ENCODE data around the gene ARFGEF3.

ARFGEF3 gene

DNA sequence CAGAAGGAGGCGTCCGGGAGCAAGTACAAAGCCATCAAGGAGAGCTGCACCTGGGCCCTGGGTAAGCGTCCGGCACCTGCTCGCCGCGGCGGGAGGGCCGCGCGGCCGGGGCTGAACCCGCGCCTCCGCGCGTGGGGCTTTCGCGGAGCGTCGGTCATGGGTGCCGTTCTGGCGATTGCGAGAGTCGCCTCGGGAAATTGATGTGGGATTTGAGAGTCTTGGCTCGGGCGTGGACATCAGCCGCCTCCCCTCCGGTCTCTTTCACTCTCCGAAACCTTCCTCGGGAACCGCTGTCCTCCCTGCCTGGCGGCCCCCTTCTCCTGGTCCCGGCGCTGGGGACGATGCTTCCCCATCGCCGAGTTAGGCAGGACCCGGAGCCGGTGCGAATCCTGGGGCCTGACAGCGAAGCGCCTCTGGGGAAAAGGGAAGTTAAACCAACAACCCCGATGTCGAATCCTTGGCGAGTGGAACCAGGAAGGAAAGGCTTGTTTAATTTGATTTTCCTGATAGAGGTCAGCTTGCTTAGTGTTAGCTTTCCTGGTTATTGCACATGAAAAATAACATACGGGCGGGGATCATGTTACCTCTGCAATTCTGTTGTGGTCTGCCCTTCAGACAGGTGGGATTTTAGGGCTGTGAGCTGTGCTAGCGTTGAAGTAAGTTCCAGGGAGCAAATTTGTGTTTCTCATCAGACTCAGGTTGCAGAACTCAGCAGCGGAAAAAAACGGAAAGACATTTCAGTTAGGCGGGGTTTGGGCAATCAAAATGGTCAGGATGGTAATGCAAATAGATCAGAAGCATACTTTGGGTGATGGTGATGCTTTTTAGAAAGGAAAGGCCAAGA lies 594 bp downstream of the ARFGEF3 start:
- under 1% methylated on average over 41 of the region's 53 CpGs for WGBS (ENCODE audit: insufficient coverage)
- peak overlapping the region; percentile 17 to 82 (median 59) for H3K4me3 ChIP-seq (ENCODE audit: control insufficient read depth in 1 of 7, extremely low read depth in 1 of 7, insufficient read depth in 4 of 7, low read depth in 2 of 7, low read length in 6 of 7)
- H3K27ac ChIP-seq (ENCODE audit: insufficient read depth in 1 of 2, low read depth in 1 of 2, low read length in 2 of 2, poor library complexity in 1 of 2, severe bottlenecking in 2 of 2), result no peak overlapping the region
- peaks cover 0 to 5% (median 0%) of the 10 kb centered on the region in 5 experiments for H3K9me3 ChIP-seq (ENCODE audit: control extremely low read depth in 1 of 5, control insufficient read depth in 4 of 5, insufficient read depth in 2 of 5, low read depth in 1 of 5, low read length in 4 of 5)
- peak; percentile 15 to 50 (median 36) for DNase-seq
- POLR2A ChIA-PET, result no interaction called here
- peaks cover 17 to 57% (median 28%) of the 10 kb centered on the region in 5 experiments for H3K27me3 ChIP-seq (replicated peaks in 2 of 5; ENCODE audit: control insufficient read depth in 4 of 5, insufficient read depth in 5 of 5, low read length in 4 of 5)
- H3K36me3 ChIP-seq (ENCODE audit: control insufficient read depth in 4 of 4, insufficient read depth in 4 of 4, low read length in 3 of 4), result no peaks in the 10 kb centered on the region
- CTCF ChIA-PET, result interaction anchor here (1.7 kb wide), 1 partner anchor 20 kb away, joined by 4 read pairs; no protein-coding TSS in a partner anchor
- peaks cover 0 to 20% (median 16%) of the 10 kb centered on the region in 4 experiments for H3K4me1 ChIP-seq (ENCODE audit: control extremely low read depth in 1 of 4, control insufficient read depth in 4 of 4, insufficient read depth in 4 of 4, low read length in 3 of 4)

DNA sequence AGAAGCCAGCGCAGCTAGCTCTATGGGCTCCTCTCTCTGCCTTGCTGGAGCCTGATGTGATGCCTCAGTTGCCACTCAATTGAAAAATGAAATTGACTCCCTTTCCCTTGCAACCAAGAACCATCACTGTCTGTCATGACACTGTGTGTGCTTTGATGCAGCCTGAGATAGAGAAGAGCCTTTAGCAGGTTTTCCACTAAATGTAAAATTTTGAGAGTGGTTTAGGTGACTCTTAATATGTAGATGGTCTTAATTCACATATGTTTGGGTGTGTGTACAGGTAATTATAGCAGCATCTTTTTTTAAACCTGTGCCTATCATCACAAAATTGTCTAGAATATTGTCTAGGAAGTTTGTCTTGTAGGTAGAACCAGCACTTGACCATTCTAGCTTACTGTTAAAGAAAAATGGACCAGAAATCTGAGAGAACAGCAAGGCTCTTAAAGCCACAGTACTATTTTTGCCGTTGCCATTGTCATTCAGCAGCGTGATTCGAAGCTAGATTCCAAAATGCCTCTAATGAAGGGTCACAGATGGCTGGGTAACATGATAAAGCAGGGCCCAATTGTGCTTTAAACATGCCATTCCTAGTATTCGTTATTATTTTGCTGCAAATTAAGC lies 1.3 kb downstream of the ARFGEF3 start:
- ChIA-PET CTCF (interaction anchor here (1.7 kb wide), 1 partner anchor 21 kb away, joined by 4 read pairs; no protein-coding TSS in a partner anchor), POLR2A (no interaction called here)
- 78% methylated on average over 3 of the region's 5 CpGs for WGBS (ENCODE audit: insufficient coverage)
- H3K27me3 ChIP-seq (replicated peaks in 2 of 5; ENCODE audit: control insufficient read depth in 4 of 5, insufficient read depth in 5 of 5, low read length in 4 of 5), result peaks cover 16 to 55% (median 28%) of the 10 kb centered on the region in 5 experiments
- peaks cover 0 to 20% (median 16%) of the 10 kb centered on the region in 4 experiments for H3K4me1 ChIP-seq (ENCODE audit: control extremely low read depth in 1 of 4, control insufficient read depth in 4 of 4, insufficient read depth in 4 of 4, low read length in 3 of 4)
- no peak overlapping the region for H3K27ac ChIP-seq (ENCODE audit: insufficient read depth in 1 of 2, low read depth in 1 of 2, low read length in 2 of 2, poor library complexity in 1 of 2, severe bottlenecking in 2 of 2)
- H3K36me3 ChIP-seq (ENCODE audit: control insufficient read depth in 4 of 4, insufficient read depth in 4 of 4, low read length in 3 of 4), result no peaks in the 10 kb centered on the region
- H3K4me3 ChIP-seq (ENCODE audit: control insufficient read depth in 1 of 7, extremely low read depth in 1 of 7, insufficient read depth in 4 of 7, low read depth in 2 of 7, low read length in 6 of 7), result peak overlapping the region in 1 of 7 experiments; percentile 82
- H3K9me3 ChIP-seq (ENCODE audit: control extremely low read depth in 1 of 5, control insufficient read depth in 4 of 5, insufficient read depth in 2 of 5, low read depth in 1 of 5, low read length in 4 of 5), result peaks cover 0 to 5% (median 0%) of the 10 kb centered on the region in 5 experiments
- DNase-seq, result no peak

DNA sequence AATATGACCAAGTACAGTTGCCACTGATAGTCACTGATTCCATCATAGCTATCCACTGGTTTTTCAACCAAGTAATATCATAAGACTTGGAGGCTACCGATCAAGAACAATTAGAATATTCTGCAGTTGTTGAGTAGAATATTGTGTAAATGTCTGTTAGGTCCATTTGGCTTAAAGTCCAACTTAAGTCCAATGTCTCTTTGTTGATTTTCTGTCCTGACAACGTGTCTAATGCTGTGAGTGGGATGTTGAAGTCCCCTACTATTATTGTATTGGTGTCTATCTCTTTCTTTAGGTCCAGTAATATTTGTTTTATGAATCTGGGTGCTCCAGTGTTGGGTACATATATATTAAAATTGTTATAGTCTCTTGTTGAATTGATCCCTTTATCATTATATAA lies 13.9 kb downstream of the ARFGEF3 start:
- no CpG with 5 or more reads among the region's 2 CpGs for WGBS (ENCODE audit: insufficient coverage)
- CTCF ChIA-PET, result interaction anchor here (0.6 kb wide), 1 partner anchor 342 kb away, joined by 3 read pairs; no protein-coding TSS in a partner anchor
- no peak for DNase-seq
- H3K4me3 ChIP-seq (ENCODE audit: control insufficient read depth in 1 of 7, extremely low read depth in 1 of 7, insufficient read depth in 4 of 7, low read depth in 2 of 7, low read length in 6 of 7), result no peak overlapping the region
- H3K4me1 ChIP-seq (ENCODE audit: control extremely low read depth in 1 of 4, control insufficient read depth in 4 of 4, insufficient read depth in 4 of 4, low read length in 3 of 4), result no peaks in the 10 kb centered on the region
- peaks cover 0 to 22% (median 7%) of the 10 kb centered on the region in 5 experiments for H3K9me3 ChIP-seq (ENCODE audit: control extremely low read depth in 1 of 5, control insufficient read depth in 4 of 5, insufficient read depth in 2 of 5, low read depth in 1 of 5, low read length in 4 of 5)
- H3K27me3 ChIP-seq (replicated peaks in 2 of 5; ENCODE audit: control insufficient read depth in 4 of 5, insufficient read depth in 5 of 5, low read length in 4 of 5), result peaks cover 0 to 3% (median 0%) of the 10 kb centered on the region in 5 experiments
- POLR2A ChIA-PET, result no interaction called here
- no peak overlapping the region for H3K27ac ChIP-seq (ENCODE audit: insufficient read depth in 1 of 2, low read depth in 1 of 2, low read length in 2 of 2, poor library complexity in 1 of 2, severe bottlenecking in 2 of 2)
- no peaks in the 10 kb centered on the region for H3K36me3 ChIP-seq (ENCODE audit: control insufficient read depth in 4 of 4, insufficient read depth in 4 of 4, low read length in 3 of 4)

DNA sequence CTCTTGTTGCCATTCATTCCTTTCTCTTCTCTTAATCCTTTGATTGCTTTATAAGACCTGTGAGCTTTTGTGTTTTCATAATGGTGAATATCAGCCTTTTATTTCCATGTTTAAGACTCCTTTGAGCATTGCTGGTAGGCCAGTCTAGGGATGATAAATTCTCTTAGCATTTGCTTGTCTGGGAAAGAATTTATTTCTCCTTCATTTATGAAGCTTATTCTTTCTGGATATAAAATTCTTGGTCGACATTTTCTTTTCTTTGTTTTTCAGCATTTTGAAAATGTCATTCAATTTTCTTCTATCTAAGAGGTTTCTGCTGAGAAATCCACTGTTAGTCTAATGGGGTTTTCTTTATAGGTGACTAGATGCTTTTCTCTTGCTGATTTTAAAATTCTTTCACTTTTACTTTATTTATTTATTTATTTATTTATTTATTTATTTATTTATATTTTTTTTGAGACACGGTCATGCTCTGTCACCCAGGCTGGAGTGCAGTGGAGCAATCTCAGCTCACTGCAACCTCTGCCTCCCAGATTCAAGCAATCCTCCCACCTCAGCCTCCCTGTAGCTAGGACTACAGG lies 15.0 kb downstream of the ARFGEF3 start:
- no peaks in the 10 kb centered on the region for H3K4me1 ChIP-seq (ENCODE audit: control extremely low read depth in 1 of 4, control insufficient read depth in 4 of 4, insufficient read depth in 4 of 4, low read length in 3 of 4)
- peaks cover 0 to 3% (median 0%) of the 10 kb centered on the region in 5 experiments for H3K27me3 ChIP-seq (replicated peaks in 2 of 5; ENCODE audit: control insufficient read depth in 4 of 5, insufficient read depth in 5 of 5, low read length in 4 of 5)
- no CpG with 5 or more reads among the region's 2 CpGs for WGBS (ENCODE audit: insufficient coverage)
- H3K36me3 ChIP-seq (ENCODE audit: control insufficient read depth in 4 of 4, insufficient read depth in 4 of 4, low read length in 3 of 4), result no peaks in the 10 kb centered on the region
- no peak overlapping the region for H3K27ac ChIP-seq (ENCODE audit: insufficient read depth in 1 of 2, low read depth in 1 of 2, low read length in 2 of 2, poor library complexity in 1 of 2, severe bottlenecking in 2 of 2)
- H3K4me3 ChIP-seq (ENCODE audit: control insufficient read depth in 1 of 7, extremely low read depth in 1 of 7, insufficient read depth in 4 of 7, low read depth in 2 of 7, low read length in 6 of 7), result no peak overlapping the region
- peaks cover 0 to 22% (median 7%) of the 10 kb centered on the region in 5 experiments for H3K9me3 ChIP-seq (ENCODE audit: control extremely low read depth in 1 of 5, control insufficient read depth in 4 of 5, insufficient read depth in 2 of 5, low read depth in 1 of 5, low read length in 4 of 5)
- POLR2A ChIA-PET, result interaction anchor here (0.7 kb wide), 1 partner anchor 115 kb away, joined by 3 read pairs; no protein-coding TSS in a partner anchor
- CTCF ChIA-PET, result no interaction called here
- peak in 2 of 3 donors; percentile 24 to 31 for DNase-seq

DNA sequence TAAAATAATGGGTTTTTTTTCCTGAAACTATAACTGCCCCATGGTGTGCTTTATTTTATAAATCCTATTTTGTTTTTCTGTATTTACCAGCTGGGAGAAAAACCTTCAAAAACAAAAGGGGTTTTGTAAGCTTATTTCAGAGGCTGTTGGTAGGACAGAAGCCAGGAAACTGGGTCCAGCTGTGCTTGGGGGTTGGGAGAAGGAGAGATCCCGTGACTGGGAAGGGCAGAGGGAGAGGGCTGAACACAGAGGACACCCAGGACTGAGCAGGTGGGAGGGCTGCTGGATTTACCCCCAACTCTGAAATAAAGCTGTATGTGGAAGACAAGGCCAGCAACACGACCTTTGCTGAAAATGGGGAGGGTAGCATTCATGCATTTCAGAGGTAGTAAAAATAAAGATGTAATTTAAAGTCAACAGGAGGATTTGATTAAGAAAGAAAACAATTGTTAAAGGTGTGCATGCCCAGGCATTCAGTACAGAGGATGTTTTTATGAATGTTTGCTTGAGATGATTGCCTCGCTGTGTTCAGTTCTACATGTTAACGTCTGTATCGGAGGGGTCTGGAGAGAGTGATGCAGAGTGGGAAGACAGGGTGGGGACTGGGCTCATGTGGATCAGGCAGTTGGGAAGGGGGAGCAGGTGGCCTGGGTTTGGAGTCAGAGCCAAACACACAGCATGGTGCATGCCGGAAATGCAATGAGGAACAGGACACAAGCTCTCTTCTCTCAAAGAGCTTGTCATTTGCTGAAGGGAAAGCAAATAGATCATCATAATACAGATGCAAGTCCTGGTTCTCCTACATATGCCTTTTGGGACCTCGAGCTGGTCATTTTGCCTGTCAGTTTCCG lies 21.4 kb downstream of the ARFGEF3 start:
- H3K9me3 ChIP-seq (ENCODE audit: control extremely low read depth in 1 of 5, control insufficient read depth in 4 of 5, insufficient read depth in 2 of 5, low read depth in 1 of 5, low read length in 4 of 5), result peaks cover 0 to 4% (median 1%) of the 10 kb centered on the region in 5 experiments
- no peaks in the 10 kb centered on the region for H3K4me1 ChIP-seq (ENCODE audit: control extremely low read depth in 1 of 4, control insufficient read depth in 4 of 4, insufficient read depth in 4 of 4, low read length in 3 of 4)
- no peak overlapping the region for H3K27ac ChIP-seq (ENCODE audit: insufficient read depth in 1 of 2, low read depth in 1 of 2, low read length in 2 of 2, poor library complexity in 1 of 2, severe bottlenecking in 2 of 2)
- CTCF ChIA-PET, result interaction anchor here (1.4 kb wide), 1 partner anchor 10 kb away, joined by 4 read pairs; no protein-coding TSS in a partner anchor
- POLR2A ChIA-PET, result no interaction called here
- no peak overlapping the region for H3K4me3 ChIP-seq (ENCODE audit: control insufficient read depth in 1 of 7, extremely low read depth in 1 of 7, insufficient read depth in 4 of 7, low read depth in 2 of 7, low read length in 6 of 7)
- peaks cover 0 to 7% (median 0%) of the 10 kb centered on the region in 5 experiments for H3K27me3 ChIP-seq (replicated peaks in 2 of 5; ENCODE audit: control insufficient read depth in 4 of 5, insufficient read depth in 5 of 5, low read length in 4 of 5)
- H3K36me3 ChIP-seq (ENCODE audit: control insufficient read depth in 4 of 4, insufficient read depth in 4 of 4, low read length in 3 of 4), result no peaks in the 10 kb centered on the region
- DNase-seq, result no peak
- 96% methylated on average over 8 of the region's 8 CpGs for WGBS (ENCODE audit: insufficient coverage)

DNA sequence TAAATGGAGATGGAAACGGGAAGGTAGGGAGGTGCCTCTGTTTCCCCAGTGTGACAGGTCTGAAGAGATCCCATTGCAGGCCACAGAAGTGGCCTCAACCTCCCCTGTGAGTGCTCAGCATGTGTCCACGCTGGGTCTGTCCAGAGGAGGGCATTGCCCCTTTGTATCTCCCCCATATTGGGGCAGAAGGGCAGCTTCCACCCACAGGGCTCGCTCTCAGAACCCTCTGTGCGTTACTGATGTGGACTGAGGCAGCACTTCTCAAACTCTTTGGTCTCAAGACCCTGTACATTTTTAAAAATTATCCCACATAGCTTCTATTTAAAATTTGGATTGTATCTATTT lies 22.0 kb downstream of the ARFGEF3 start:
- Histone ChIP-seq H3K36me3 (ENCODE audit: control insufficient read depth in 4 of 4, insufficient read depth in 4 of 4, low read length in 3 of 4) (no peaks in the 10 kb centered on the region), H3K4me1 (ENCODE audit: control extremely low read depth in 1 of 4, control insufficient read depth in 4 of 4, insufficient read depth in 4 of 4, low read length in 3 of 4) (no peaks in the 10 kb centered on the region), H3K4me3 (ENCODE audit: control insufficient read depth in 1 of 7, extremely low read depth in 1 of 7, insufficient read depth in 4 of 7, low read depth in 2 of 7, low read length in 6 of 7) (no peak overlapping the region), H3K27ac (ENCODE audit: insufficient read depth in 1 of 2, low read depth in 1 of 2, low read length in 2 of 2, poor library complexity in 1 of 2, severe bottlenecking in 2 of 2) (no peak overlapping the region), H3K27me3 (replicated peaks in 2 of 5; ENCODE audit: control insufficient read depth in 4 of 5, insufficient read depth in 5 of 5, low read length in 4 of 5) (peaks cover 0 to 7% (median 0%) of the 10 kb centered on the region in 5 experiments), H3K9me3 (ENCODE audit: control extremely low read depth in 1 of 5, control insufficient read depth in 4 of 5, insufficient read depth in 2 of 5, low read depth in 1 of 5, low read length in 4 of 5) (peaks cover 0 to 4% (median 0%) of the 10 kb centered on the region in 5 experiments)
- 100% methylated on average over 3 of the region's 4 CpGs for WGBS (ENCODE audit: insufficient coverage)
- POLR2A ChIA-PET, result no interaction called here
- CTCF ChIA-PET, result interaction anchor here (1.4 kb wide), 1 partner anchor 9 kb away, joined by 4 read pairs; no protein-coding TSS in a partner anchor
- DNase-seq, result no peak

Data from common myeloid progenitor, CD34-positive (primary cell).